Measurements from ENCODE around the gene DHX29.

Gene DHX29

DNA sequence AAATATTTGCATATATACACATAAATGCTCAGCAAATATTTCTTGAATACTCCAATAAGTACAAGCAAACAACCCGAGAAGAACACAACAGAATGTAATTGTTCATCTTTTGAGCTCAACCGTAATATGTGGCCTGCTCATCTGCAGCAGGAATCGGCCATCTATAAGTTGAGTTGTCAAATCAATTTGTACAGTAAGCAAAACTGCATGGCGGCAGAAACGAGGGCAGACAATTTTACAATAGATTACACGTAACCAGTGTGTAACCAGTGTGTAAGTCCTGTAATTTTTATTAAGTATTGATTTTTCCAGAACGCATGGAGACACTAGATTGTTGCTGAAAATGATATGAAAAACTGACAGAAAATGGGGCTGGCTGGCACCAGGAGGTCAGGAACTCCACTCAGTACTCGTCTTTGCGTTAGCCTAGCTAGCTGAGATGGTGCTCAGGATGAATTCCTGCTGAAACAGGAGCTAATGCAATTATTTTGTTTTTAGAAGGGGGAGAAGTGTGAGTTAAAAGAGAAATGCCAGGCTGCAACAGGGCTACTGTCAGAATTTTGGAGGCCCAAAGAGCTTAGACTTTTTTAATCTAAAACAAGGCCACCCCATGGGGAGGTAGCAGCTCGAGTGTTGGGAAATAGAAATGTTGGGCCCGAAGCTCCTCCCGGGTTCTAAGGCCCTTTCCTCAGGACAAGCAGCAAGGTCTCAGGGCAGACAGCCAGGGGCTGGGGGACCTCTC lies 682 bp downstream of the DHX29 start:
- ATAC-seq: peak; percentile 40
- no peak for TF ChIP-seq ISL1 (CRISPR knock-in tag; IDR thresholded peaks at IDR 0.05)
- no peak for TF ChIP-seq ZFP30 (CRISPR knock-in tag; IDR thresholded peaks at IDR 0.05)
- no peak for TF ChIP-seq PPARA (CRISPR knock-in tag; IDR thresholded peaks at IDR 0.05; ENCODE audit: borderline replicate concordance)
- no peak for TF ChIP-seq ZNF70 (CRISPR knock-in tag; IDR thresholded peaks at IDR 0.05)
- no peak for TF ChIP-seq CSDC2 (CRISPR knock-in tag; IDR thresholded peaks at IDR 0.05)
- no peak for TF ChIP-seq ZNF565 (CRISPR knock-in tag; conservative IDR thresholded peaks at IDR 0.05; ENCODE audit: low read depth)
- no peak for TF ChIP-seq ARNTL (CRISPR knock-in tag; IDR thresholded peaks at IDR 0.05; ENCODE audit: borderline replicate concordance, low read depth)
- TF ChIP-seq TOX (CRISPR knock-in tag; IDR thresholded peaks at IDR 0.05; ENCODE audit: borderline replicate concordance): no peak
- no peak for TF ChIP-seq POU6F1 (CRISPR knock-in tag; IDR thresholded peaks at IDR 0.05; ENCODE audit: borderline replicate concordance, low read depth)
- no peak for TF ChIP-seq ZFP3 (CRISPR knock-in tag; IDR thresholded peaks at IDR 0.05)
- no peak for TF ChIP-seq BACH2 (CRISPR knock-in tag; IDR thresholded peaks at IDR 0.05; ENCODE audit: borderline replicate concordance)
- TF ChIP-seq, protein P1, sequence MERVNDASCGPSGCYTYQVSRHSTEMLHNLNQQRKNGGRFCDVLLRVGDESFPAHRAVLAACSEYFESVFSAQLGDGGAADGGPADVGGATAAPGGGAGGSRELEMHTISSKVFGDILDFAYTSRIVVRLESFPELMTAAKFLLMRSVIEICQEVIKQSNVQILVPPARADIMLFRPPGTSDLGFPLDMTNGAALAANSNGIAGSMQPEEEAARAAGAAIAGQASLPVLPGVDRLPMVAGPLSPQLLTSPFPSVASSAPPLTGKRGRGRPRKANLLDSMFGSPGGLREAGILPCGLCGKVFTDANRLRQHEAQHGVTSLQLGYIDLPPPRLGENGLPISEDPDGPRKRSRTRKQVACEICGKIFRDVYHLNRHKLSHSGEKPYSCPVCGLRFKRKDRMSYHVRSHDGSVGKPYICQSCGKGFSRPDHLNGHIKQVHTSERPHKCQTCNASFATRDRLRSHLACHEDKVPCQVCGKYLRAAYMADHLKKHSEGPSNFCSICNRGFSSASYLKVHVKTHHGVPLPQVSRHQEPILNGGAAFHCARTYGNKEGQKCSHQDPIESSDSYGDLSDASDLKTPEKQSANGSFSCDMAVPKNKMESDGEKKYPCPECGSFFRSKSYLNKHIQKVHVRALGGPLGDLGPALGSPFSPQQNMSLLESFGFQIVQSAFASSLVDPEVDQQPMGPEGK (CRISPR knock-in tag; IDR thresholded peaks at IDR 0.05; ENCODE audit: borderline replicate concordance): no peak
- TF ChIP-seq, protein P2, sequence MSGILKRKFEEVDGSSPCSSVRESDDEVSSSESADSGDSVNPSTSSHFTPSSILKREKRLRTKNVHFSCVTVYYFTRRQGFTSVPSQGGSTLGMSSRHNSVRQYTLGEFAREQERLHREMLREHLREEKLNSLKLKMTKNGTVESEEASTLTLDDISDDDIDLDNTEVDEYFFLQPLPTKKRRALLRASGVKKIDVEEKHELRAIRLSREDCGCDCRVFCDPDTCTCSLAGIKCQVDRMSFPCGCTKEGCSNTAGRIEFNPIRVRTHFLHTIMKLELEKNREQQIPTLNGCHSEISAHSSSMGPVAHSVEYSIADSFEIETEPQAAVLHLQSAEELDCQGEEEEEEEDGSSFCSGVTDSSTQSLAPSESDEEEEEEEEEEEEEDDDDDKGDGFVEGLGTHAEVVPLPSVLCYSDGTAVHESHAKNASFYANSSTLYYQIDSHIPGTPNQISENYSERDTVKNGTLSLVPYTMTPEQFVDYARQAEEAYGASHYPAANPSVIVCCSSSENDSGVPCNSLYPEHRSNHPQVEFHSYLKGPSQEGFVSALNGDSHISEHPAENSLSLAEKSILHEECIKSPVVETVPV (CRISPR knock-in tag; IDR thresholded peaks at IDR 0.05): no peak

DNA sequence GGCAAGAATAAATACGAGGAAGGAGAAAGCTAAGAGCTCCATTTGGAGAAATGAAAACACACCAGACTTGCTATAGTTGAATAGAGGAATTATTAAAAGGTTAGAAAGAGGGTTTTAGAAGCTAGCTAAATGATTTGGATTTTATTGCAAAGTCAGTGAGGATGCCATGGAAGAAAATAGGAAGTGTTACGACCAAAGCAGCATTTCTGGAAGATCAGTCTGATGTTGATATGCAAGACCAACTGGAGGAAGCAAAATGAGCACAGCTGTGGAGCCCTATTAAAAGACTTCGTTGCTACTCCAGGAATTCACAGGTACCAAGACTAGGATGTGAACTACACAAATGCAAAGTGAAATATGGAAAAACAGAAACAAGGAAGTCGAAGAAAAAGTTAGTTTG lies 2.1 kb downstream of the DHX29 start:
- TF ChIP-seq ZNF565 (CRISPR knock-in tag; conservative IDR thresholded peaks at IDR 0.05; ENCODE audit: low read depth) (no peak), BACH2 (CRISPR knock-in tag; IDR thresholded peaks at IDR 0.05; ENCODE audit: borderline replicate concordance) (no peak), ZFP30 (CRISPR knock-in tag; IDR thresholded peaks at IDR 0.05) (no peak), TCF4 (CRISPR knock-in tag; IDR thresholded peaks at IDR 0.05; ENCODE audit: borderline replicate concordance) (no peak)
- no peak for ATAC-seq

- no peak for ATAC-seq
- TF ChIP-seq SNAI2 (CRISPR knock-in tag; IDR thresholded peaks at IDR 0.05): no peak
Observed at GRCh38 chr5:55304584-55304983, 2.9 kb downstream of the DHX29 start.

DNA sequence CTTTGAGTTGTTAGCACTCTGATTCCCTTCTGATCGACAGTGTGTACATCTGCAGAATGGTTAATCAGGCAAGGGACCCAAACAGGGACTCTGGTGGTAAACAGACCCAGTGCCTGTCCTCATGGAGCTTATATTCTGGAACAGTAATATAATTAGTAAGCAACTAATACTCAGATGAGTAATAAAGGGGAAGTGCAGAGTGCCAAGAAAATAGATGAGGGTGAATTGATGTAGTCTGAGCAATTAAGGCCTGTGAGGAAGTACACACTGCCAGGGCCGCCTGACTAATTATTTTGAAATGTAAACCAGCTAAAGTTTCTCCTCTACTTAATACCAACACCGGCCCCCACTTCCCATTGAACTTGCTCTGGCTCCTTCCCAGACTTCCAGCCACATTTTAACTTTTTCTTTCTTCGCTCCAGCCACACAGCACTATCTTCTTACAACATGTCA lies 4.2 kb downstream of the DHX29 start:
- no peak for ATAC-seq
- no peak for TF ChIP-seq ARNTL (CRISPR knock-in tag; IDR thresholded peaks at IDR 0.05; ENCODE audit: borderline replicate concordance, low read depth)
- no peak for TF ChIP-seq ZC3H10 (CRISPR knock-in tag; IDR thresholded peaks at IDR 0.05)
- no peak for TF ChIP-seq SNAI2 (CRISPR knock-in tag; IDR thresholded peaks at IDR 0.05)
- no peak for TF ChIP-seq ZFP30 (CRISPR knock-in tag; IDR thresholded peaks at IDR 0.05)
- TF ChIP-seq ZNF8 (CRISPR knock-in tag; IDR thresholded peaks at IDR 0.05): no peak
- TF ChIP-seq ZNF70 (CRISPR knock-in tag; IDR thresholded peaks at IDR 0.05): no peak
- no peak for TF ChIP-seq GLIS3 (CRISPR knock-in tag; IDR thresholded peaks at IDR 0.05)

- TF ChIP-seq RARB (CRISPR knock-in tag; IDR thresholded peaks at IDR 0.05): no peak
- TF ChIP-seq, protein P3, sequence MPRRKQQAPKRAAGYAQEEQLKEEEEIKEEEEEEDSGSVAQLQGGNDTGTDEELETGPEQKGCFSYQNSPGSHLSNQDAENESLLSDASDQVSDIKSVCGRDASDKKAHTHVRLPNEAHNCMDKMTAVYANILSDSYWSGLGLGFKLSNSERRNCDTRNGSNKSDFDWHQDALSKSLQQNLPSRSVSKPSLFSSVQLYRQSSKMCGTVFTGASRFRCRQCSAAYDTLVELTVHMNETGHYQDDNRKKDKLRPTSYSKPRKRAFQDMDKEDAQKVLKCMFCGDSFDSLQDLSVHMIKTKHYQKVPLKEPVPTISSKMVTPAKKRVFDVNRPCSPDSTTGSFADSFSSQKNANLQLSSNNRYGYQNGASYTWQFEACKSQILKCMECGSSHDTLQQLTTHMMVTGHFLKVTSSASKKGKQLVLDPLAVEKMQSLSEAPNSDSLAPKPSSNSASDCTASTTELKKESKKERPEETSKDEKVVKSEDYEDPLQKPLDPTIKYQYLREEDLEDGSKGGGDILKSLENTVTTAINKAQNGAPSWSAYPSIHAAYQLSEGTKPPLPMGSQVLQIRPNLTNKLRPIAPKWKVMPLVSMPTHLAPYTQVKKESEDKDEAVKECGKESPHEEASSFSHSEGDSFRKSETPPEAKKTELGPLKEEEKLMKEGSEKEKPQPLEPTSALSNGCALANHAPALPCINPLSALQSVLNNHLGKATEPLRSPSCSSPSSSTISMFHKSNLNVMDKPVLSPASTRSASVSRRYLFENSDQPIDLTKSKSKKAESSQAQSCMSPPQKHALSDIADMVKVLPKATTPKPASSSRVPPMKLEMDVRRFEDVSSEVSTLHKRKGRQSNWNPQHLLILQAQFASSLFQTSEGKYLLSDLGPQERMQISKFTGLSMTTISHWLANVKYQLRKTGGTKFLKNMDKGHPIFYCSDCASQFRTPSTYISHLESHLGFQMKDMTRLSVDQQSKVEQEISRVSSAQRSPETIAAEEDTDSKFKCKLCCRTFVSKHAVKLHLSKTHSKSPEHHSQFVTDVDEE (CRISPR knock-in tag; IDR thresholded peaks at IDR 0.05): no peak
Observed at GRCh38 chr5:55300890-55301289, 6.6 kb downstream of the DHX29 start.

More at GRCh38 chr5:55300890-55301289, 6.6 kb downstream of the DHX29 start:
- ATAC-seq: no peak
